Gastroesophageal sphincter (tissue), 3 donors: Measurements from ENCODE around the gene UBAC2.

ENCODE experiments used
- POLR2A ChIP-seq, 2 donors: fragments of 450-650 bp; IDR thresholded peaks; one replicate each; pipeline ENCODE4 v1.6.1; 2017; ENCODE audit warnings: antibody characterized with exemption in 2 of 2, mild to moderate bottlenecking in 2 of 2, moderate library complexity in 1 of 2
- TF ChIP-seq, protein P1 (sequence below), 4 experiments: fragments of 200-600 bp in 2 of 4; fragments of 450-650 bp in 2 of 4; sonication (generic) in 1 of 4; IDR thresholded peaks; one replicate each; pipeline ENCODE4 v1.5.1; 2017 to 2019; ENCODE audit warnings: antibody characterized with exemption in 4 of 4, mild to moderate bottlenecking in 2 of 4, moderate library complexity in 2 of 4

DNA sequence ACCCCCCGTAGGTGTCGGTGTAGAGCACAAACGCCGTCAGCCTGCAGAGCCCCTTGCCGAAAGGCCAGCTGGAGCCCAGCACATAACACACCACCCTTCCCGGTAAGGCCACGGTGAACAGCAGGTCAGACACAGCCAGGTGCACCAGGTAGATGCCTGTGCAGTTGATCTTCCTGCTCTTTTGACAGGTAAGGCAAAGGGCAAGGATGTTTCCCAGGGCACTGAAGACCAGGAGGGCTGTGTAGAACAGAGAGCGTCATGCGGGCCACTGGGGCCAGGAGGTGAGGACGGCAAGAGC, 208.0 kb downstream of the UBAC2 start:
- TF ChIP-seq, protein P1, sequence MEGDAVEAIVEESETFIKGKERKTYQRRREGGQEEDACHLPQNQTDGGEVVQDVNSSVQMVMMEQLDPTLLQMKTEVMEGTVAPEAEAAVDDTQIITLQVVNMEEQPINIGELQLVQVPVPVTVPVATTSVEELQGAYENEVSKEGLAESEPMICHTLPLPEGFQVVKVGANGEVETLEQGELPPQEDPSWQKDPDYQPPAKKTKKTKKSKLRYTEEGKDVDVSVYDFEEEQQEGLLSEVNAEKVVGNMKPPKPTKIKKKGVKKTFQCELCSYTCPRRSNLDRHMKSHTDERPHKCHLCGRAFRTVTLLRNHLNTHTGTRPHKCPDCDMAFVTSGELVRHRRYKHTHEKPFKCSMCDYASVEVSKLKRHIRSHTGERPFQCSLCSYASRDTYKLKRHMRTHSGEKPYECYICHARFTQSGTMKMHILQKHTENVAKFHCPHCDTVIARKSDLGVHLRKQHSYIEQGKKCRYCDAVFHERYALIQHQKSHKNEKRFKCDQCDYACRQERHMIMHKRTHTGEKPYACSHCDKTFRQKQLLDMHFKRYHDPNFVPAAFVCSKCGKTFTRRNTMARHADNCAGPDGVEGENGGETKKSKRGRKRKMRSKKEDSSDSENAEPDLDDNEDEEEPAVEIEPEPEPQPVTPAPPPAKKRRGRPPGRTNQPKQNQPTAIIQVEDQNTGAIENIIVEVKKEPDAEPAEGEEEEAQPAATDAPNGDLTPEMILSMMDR (IDR thresholded peaks at IDR 0.05), result no peak
- no peak for TF ChIP-seq POLR2A (IDR thresholded peaks at IDR 0.05)
